H1 (cell line): ENCODE data around the gene VMP1. TPM values are rescaled to one million over a fixed set of nuclear protein-coding genes. Genes with fewer than 3 reads are reported as not detected.

Experiments used
- CBX5 ChIP-seq: fragments of 300-800, 300-1000 bp; sonication (generic); IDR thresholded peaks from 2 replicates; pipeline ENCODE4 v1.7.1; 2016; ENCODE audit warnings: antibody characterized with exemption, low read length, low read depth
- POLR2AphosphoS5 ChIP-seq: IDR thresholded peaks from 2 replicates; pipeline ENCODE4 v1.6.1; 2011; ENCODE audit warnings: low read depth, low read length
- polyA plus RNA-seq, 7 experiments: library from polyadenylated mRNA; depleted of rRNA in 3 of 7; stranded (reverse) in 5 of 7; unstranded in 2 of 7; fragments of >200 nt in 5 of 7; fragments of 200-250 nt in 2 of 7; gene quantifications; 1 replicate in 5 of 7; 2 replicates in 1 of 7; 4 replicates in 1 of 7; pipeline versions ENCODE4 v1.2.1 to v1.2.3, GENCODE V29; 2011 to 2013; ENCODE audit warnings: missing spikeins in 2 of 7, mixed read lengths in 2 of 7
- total RNA-seq: library from RNA; stranded (reverse); fragmentation: NEBNext Ultra II Directional; extraction: Animal tissue kit (Norgen Biotek cat#: 25700); gene quantifications from 2 replicates; pipeline ENCODE4 v1.2.1, GENCODE V29; 2021
- TF ChIP-seq, protein P1 (sequence below): fragments of 300-600 bp; sonication (generic); IDR thresholded peaks from 2 replicates; pipeline ENCODE4 v1.7.1; 2012; ENCODE audit warnings: low read length, moderate library complexity, mild to moderate bottlenecking, inconsistent platforms; ENCODE audit not compliant: insufficient replicate concordance

VMP1 gene
- total and polyA plus RNA-seq, 2 of the 8 experiments (the other 6 are each of a cell fraction or from before 2014, with no cell fraction given): 45.0 to 92.7 TPM

DNA sequence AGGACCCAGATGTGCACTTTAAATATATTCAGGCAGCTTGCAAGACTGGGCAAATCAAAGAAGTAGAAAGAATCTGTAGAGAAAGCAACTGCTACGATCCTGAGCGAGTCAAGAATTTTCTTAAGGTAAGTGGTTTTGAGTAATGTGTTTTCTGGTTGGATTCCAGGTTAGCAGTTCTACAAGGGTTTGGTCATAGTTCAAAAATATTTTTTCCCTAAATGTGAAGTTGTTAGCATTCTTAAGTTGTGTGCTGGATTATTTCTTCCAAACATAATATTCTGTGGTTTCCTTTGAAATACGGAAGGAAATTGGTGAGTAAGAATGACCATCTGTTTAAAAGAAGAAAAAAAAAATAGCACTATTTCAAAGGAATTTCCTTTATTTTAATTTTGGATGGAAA, 38.6 kb upstream of the VMP1 start (continued):
- TF ChIP-seq, protein P1, sequence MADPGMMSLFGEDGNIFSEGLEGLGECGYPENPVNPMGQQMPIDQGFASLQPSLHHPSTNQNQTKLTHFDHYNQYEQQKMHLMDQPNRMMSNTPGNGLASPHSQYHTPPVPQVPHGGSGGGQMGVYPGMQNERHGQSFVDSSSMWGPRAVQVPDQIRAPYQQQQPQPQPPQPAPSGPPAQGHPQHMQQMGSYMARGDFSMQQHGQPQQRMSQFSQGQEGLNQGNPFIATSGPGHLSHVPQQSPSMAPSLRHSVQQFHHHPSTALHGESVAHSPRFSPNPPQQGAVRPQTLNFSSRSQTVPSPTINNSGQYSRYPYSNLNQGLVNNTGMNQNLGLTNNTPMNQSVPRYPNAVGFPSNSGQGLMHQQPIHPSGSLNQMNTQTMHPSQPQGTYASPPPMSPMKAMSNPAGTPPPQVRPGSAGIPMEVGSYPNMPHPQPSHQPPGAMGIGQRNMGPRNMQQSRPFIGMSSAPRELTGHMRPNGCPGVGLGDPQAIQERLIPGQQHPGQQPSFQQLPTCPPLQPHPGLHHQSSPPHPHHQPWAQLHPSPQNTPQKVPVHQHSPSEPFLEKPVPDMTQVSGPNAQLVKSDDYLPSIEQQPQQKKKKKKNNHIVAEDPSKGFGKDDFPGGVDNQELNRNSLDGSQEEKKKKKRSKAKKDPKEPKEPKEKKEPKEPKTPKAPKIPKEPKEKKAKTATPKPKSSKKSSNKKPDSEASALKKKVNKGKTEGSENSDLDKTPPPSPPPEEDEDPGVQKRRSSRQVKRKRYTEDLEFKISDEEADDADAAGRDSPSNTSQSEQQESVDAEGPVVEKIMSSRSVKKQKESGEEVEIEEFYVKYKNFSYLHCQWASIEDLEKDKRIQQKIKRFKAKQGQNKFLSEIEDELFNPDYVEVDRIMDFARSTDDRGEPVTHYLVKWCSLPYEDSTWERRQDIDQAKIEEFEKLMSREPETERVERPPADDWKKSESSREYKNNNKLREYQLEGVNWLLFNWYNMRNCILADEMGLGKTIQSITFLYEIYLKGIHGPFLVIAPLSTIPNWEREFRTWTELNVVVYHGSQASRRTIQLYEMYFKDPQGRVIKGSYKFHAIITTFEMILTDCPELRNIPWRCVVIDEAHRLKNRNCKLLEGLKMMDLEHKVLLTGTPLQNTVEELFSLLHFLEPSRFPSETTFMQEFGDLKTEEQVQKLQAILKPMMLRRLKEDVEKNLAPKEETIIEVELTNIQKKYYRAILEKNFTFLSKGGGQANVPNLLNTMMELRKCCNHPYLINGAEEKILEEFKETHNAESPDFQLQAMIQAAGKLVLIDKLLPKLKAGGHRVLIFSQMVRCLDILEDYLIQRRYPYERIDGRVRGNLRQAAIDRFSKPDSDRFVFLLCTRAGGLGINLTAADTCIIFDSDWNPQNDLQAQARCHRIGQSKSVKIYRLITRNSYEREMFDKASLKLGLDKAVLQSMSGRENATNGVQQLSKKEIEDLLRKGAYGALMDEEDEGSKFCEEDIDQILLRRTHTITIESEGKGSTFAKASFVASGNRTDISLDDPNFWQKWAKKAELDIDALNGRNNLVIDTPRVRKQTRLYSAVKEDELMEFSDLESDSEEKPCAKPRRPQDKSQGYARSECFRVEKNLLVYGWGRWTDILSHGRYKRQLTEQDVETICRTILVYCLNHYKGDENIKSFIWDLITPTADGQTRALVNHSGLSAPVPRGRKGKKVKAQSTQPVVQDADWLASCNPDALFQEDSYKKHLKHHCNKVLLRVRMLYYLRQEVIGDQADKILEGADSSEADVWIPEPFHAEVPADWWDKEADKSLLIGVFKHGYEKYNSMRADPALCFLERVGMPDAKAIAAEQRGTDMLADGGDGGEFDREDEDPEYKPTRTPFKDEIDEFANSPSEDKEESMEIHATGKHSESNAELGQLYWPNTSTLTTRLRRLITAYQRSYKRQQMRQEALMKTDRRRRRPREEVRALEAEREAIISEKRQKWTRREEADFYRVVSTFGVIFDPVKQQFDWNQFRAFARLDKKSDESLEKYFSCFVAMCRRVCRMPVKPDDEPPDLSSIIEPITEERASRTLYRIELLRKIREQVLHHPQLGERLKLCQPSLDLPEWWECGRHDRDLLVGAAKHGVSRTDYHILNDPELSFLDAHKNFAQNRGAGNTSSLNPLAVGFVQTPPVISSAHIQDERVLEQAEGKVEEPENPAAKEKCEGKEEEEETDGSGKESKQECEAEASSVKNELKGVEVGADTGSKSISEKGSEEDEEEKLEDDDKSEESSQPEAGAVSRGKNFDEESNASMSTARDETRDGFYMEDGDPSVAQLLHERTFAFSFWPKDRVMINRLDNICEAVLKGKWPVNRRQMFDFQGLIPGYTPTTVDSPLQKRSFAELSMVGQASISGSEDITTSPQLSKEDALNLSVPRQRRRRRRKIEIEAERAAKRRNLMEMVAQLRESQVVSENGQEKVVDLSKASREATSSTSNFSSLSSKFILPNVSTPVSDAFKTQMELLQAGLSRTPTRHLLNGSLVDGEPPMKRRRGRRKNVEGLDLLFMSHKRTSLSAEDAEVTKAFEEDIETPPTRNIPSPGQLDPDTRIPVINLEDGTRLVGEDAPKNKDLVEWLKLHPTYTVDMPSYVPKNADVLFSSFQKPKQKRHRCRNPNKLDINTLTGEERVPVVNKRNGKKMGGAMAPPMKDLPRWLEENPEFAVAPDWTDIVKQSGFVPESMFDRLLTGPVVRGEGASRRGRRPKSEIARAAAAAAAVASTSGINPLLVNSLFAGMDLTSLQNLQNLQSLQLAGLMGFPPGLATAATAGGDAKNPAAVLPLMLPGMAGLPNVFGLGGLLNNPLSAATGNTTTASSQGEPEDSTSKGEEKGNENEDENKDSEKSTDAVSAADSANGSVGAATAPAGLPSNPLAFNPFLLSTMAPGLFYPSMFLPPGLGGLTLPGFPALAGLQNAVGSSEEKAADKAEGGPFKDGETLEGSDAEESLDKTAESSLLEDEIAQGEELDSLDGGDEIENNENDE: no peak
- TF ChIP-seq CBX5: no peak
- no peak for TF ChIP-seq POLR2AphosphoS5
- TF ChIP-seq, all 59 proteins: peak for 0
